WTC11 (cell line): ENCODE measurements around the gene TBX5. TPM values are rescaled to one million over a fixed set of nuclear protein-coding genes. Genes with fewer than 3 reads are reported as not detected.

Experiments used
- ATAC-seq: fragments of 200-7000 bp; cut with Tn5 transposase; 2 replicates; pipeline ENCODE4 v1.10.0; 2021; ENCODE audit warnings: mild to moderate bottlenecking, moderate library complexity
- CTCF ChIA-PET: fragments of 300-600 bp; sonication (Branson Sonifier 250); formaldehyde crosslinking; loops from one replicate; lab custom pipeline; 2021; ENCODE audit warnings: antibody characterized with exemption; lab: Charles Lee
- POLR2A ChIA-PET: fragments of 350-600 bp; sonication (Branson Sonifier 250); formaldehyde crosslinking; loops from one replicate; lab custom pipeline; 2021; ENCODE audit warnings: antibody characterized with exemption; lab: Charles Lee
- DNase-seq: peaks from one replicate; pipeline ENCODE4 v3.0.0; 2021; ENCODE audit warnings: low spot score
- H3K27ac Mint-ChIP-seq: 2 replicates; pipeline ENCODE4 v1.8.0; 2021; ENCODE audit warnings: mixed read lengths
- H3K27me3 Mint-ChIP-seq: 2 replicates; pipeline ENCODE4 v1.8.0; 2021; ENCODE audit warnings: low read depth, mild to moderate bottlenecking, moderate library complexity, mixed read lengths
- H3K36me3 Mint-ChIP-seq: 2 replicates; pipeline ENCODE4 v1.8.0; 2021; ENCODE audit warnings: mixed read lengths
- H3K4me1 Mint-ChIP-seq: 2 replicates; pipeline ENCODE4 v1.8.0; 2022; ENCODE audit warnings: mixed read lengths
- H3K4me3 Mint-ChIP-seq: 2 replicates; pipeline ENCODE4 v1.8.0; 2021; ENCODE audit warnings: mild to moderate bottlenecking, moderate library complexity, mixed read lengths
- H3K9me3 Mint-ChIP-seq: 2 replicates; pipeline ENCODE4 v1.8.0; 2021; ENCODE audit warnings: mixed read lengths
- CBFB ChIP-seq: sonication (generic); formaldehyde crosslinking; IDR thresholded peaks from 2 replicates; pipeline ENCODE4 v1.8.1; 2022; ENCODE audit warnings: mild to moderate bottlenecking, low read depth, missing genetic modification reagents
- CREM ChIP-seq: sonication (generic); formaldehyde crosslinking; IDR thresholded peaks from 2 replicates; pipeline ENCODE4 v1.8.1; 2022; ENCODE audit warnings: mild to moderate bottlenecking, missing genetic modification reagents, moderate library complexity
- EMX1 ChIP-seq: fragments of 250-450 bp; sonication (Bioruptor Pico); IDR thresholded peaks from 2 replicates; pipeline ENCODE4 v1.8.0; 2021; ENCODE audit warnings: mild to moderate bottlenecking
- ESRRA ChIP-seq: sonication (generic); formaldehyde crosslinking; IDR thresholded peaks from 2 replicates; pipeline ENCODE4 v1.8.1; 2022; ENCODE audit warnings: mild to moderate bottlenecking, missing genetic modification reagents, borderline replicate concordance
- JUN ChIP-seq: sonication (generic); formaldehyde crosslinking; IDR thresholded peaks from 2 replicates; pipeline ENCODE4 v1.8.0; 2023; ENCODE audit warnings: mild to moderate bottlenecking, missing genetic modification reagents
- MYBL2 ChIP-seq: sonication (generic); formaldehyde crosslinking; IDR thresholded peaks from 2 replicates; pipeline ENCODE4 v1.8.1; 2023; ENCODE audit warnings: mild to moderate bottlenecking, moderate library complexity, missing genetic modification reagents
- NFATC4 ChIP-seq: fragments of 250-450 bp; sonication (Bioruptor Pico); IDR thresholded peaks from 2 replicates; pipeline ENCODE4 v1.9.0; 2021; ENCODE audit warnings: mild to moderate bottlenecking
- NR2C2 ChIP-seq: sonication (generic); formaldehyde crosslinking; IDR thresholded peaks from 2 replicates; pipeline ENCODE4 v1.8.0; 2022; ENCODE audit warnings: mild to moderate bottlenecking, missing genetic modification reagents
- OVOL2 ChIP-seq: fragments of 250-450 bp; sonication (Bioruptor Pico); IDR thresholded peaks from 2 replicates; pipeline ENCODE4 v1.9.0; 2021; ENCODE audit warnings: mild to moderate bottlenecking, borderline replicate concordance
- PRRX2 ChIP-seq: fragments of 250-450 bp; sonication (Bioruptor Pico); IDR thresholded peaks from 2 replicates; pipeline ENCODE4 v1.8.0; 2021; ENCODE audit warnings: mild to moderate bottlenecking
- TP53 ChIP-seq: sonication (generic); formaldehyde crosslinking; IDR thresholded peaks from 2 replicates; pipeline ENCODE4 v1.8.1; 2023; ENCODE audit warnings: mild to moderate bottlenecking, missing genetic modification reagents
- ZNF121 ChIP-seq: sonication (generic); formaldehyde crosslinking; IDR thresholded peaks from 2 replicates; pipeline ENCODE4 v1.8.0; 2023; ENCODE audit warnings: missing genetic modification reagents
- ZNF219 ChIP-seq: sonication (generic); formaldehyde crosslinking; IDR thresholded peaks from 2 replicates; pipeline ENCODE4 v1.8.0; 2023; ENCODE audit warnings: missing genetic modification reagents, mild to moderate bottlenecking, borderline replicate concordance
- ZNF416 ChIP-seq: fragments of 250-450 bp; sonication (Bioruptor Pico); IDR thresholded peaks from 2 replicates; pipeline ENCODE4 v1.9.0; 2021; ENCODE audit warnings: mild to moderate bottlenecking, inconsistent platforms
- total RNA-seq: library from RNA; stranded (reverse); gene quantifications from 3 replicates; pipeline ENCODE4 v1.2.3, GENCODE V29; 2021
- TF ChIP-seq, protein P1 (sequence below): sonication (generic); formaldehyde crosslinking; IDR thresholded peaks from 2 replicates; pipeline ENCODE4 v1.8.1; 2023; ENCODE audit warnings: mild to moderate bottlenecking, missing genetic modification reagents
- TF ChIP-seq, protein P2 (sequence below): sonication (generic); formaldehyde crosslinking; IDR thresholded peaks from 2 replicates; pipeline ENCODE4 v1.8.0; 2022; ENCODE audit warnings: mild to moderate bottlenecking, missing genetic modification reagents
- TF ChIP-seq, protein P3 (sequence below): sonication (generic); formaldehyde crosslinking; IDR thresholded peaks from 2 replicates; pipeline ENCODE4 v1.8.1; 2022; ENCODE audit warnings: low read depth, mild to moderate bottlenecking, moderate library complexity, missing genetic modification reagents, borderline replicate concordance
- TF ChIP-seq, protein P4 (sequence below): fragments of 250-450 bp; sonication (Bioruptor Pico); IDR thresholded peaks from 2 replicates; pipeline ENCODE4 v1.9.0; 2021; ENCODE audit warnings: mild to moderate bottlenecking
- TF ChIP-seq, protein P5 (sequence below): sonication (generic); formaldehyde crosslinking; IDR thresholded peaks from 2 replicates; pipeline ENCODE4 v1.8.1; 2023; ENCODE audit warnings: mild to moderate bottlenecking, missing genetic modification reagents
- TF ChIP-seq, protein P6 (sequence below): sonication (generic); formaldehyde crosslinking; conservative IDR thresholded peaks from 2 replicates; pipeline ENCODE4 v1.8.1; 2023; ENCODE audit warnings: mild to moderate bottlenecking, low read depth, missing genetic modification reagents, moderate library complexity
- TF ChIP-seq, protein P7 (sequence below): sonication (generic); formaldehyde crosslinking; IDR thresholded peaks from 2 replicates; pipeline ENCODE4 v1.8.1; 2022; ENCODE audit warnings: mild to moderate bottlenecking, moderate library complexity, missing genetic modification reagents
- TF ChIP-seq, protein P8 (sequence below): sonication (generic); formaldehyde crosslinking; IDR thresholded peaks from 2 replicates; pipeline ENCODE4 v1.8.0; 2022; ENCODE audit warnings: mild to moderate bottlenecking, missing genetic modification reagents

TBX5 gene
- total RNA-seq, 1 experiment from 2014 or later, result 0.33 TPM

DNA sequence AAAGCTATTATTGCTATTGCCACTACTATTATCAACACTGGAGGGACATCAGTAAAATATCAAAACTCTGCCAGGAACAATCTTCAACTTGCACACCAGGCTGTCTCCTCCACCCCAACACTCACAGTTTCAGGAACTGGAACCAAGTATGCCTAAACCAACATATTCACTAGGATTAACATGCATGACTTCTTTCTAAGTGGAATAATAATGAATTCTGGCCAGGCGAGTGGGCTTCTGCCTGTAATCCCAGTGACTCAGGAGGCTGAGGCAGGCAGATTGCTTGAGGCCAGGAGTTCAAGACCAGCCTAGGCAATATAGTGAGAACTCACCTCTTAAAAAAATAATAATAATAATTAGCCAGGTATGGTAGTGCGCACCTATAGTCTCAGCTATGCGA lies 58.1 kb downstream of the TBX5 start:
- H3K27me3 Mint-ChIP-seq, result peaks cover 4% of the 10 kb centered on the region
- H3K4me3 Mint-ChIP-seq, result no peak overlapping the region
- no peak for ATAC-seq
- no peaks in the 10 kb centered on the region for H3K9me3 Mint-ChIP-seq
- no peak for DNase-seq
- ChIA-PET POLR2A (interaction anchor here (0.6 kb wide), 1 partner anchor 600 kb away, joined by 3 read pairs; no protein-coding TSS in a partner anchor), CTCF (interaction anchor here (3.7 kb wide), 1 partner anchor 8 kb away, joined by 14 read pairs; no protein-coding TSS in a partner anchor)
- TF ChIP-seq NR2C2 (CRISPR knock-in tag), result no peak
- TF ChIP-seq, protein P1, sequence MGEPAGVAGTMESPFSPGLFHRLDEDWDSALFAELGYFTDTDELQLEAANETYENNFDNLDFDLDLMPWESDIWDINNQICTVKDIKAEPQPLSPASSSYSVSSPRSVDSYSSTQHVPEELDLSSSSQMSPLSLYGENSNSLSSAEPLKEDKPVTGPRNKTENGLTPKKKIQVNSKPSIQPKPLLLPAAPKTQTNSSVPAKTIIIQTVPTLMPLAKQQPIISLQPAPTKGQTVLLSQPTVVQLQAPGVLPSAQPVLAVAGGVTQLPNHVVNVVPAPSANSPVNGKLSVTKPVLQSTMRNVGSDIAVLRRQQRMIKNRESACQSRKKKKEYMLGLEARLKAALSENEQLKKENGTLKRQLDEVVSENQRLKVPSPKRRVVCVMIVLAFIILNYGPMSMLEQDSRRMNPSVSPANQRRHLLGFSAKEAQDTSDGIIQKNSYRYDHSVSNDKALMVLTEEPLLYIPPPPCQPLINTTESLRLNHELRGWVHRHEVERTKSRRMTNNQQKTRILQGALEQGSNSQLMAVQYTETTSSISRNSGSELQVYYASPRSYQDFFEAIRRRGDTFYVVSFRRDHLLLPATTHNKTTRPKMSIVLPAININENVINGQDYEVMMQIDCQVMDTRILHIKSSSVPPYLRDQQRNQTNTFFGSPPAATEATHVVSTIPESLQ (CRISPR knock-in tag), result no peak
- no peak overlapping the region for H3K27ac Mint-ChIP-seq
- peaks cover 16% of the 10 kb centered on the region for H3K4me1 Mint-ChIP-seq
- H3K36me3 Mint-ChIP-seq, result no peaks in the 10 kb centered on the region

DNA sequence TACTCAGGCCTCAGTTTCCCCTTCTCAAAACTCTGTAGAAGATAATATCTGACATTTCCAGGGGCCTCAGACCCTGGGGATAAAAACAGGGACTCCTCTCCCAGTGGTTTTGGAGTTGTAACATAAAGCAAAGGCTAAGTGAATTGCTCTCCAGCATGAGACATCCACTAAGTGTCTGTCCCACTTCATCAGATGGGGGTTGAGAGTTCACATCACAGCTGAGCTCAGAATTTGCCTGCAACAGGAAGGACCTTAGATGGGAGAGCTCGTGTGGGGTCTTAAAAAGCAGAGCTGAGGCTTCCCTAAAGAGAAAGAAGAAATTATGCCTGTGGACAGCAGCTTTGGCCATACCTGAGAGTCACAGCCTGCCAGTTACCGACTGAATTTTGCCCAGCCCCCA lies 61.1 kb downstream of the TBX5 start:
- Mint-ChIP-seq H3K4me1 (peaks cover 30% of the 10 kb centered on the region), H3K9me3 (no peaks in the 10 kb centered on the region), H3K36me3 (no peaks in the 10 kb centered on the region)
- CTCF ChIA-PET, result interaction anchor here (3.7 kb wide), 1 partner anchor 11 kb away, joined by 14 read pairs; no protein-coding TSS in a partner anchor
- TF ChIP-seq PRRX2 (CRISPR knock-in tag) (no peak), ZNF416 (CRISPR knock-in tag) (no peak), ZNF121 (CRISPR knock-in tag) (no peak), TP53 (CRISPR knock-in tag) (no peak), CBFB (CRISPR knock-in tag) (no peak), CREM (no peak), JUN (CRISPR knock-in tag) (no peak), ESRRA (CRISPR knock-in tag) (no peak), MYBL2 (CRISPR knock-in tag) (no peak), EMX1 (CRISPR knock-in tag) (no peak), NFATC4 (CRISPR knock-in tag) (no peak), ZNF219 (CRISPR knock-in tag) (no peak), OVOL2 (CRISPR knock-in tag) (no peak)
- TF ChIP-seq, protein P2, sequence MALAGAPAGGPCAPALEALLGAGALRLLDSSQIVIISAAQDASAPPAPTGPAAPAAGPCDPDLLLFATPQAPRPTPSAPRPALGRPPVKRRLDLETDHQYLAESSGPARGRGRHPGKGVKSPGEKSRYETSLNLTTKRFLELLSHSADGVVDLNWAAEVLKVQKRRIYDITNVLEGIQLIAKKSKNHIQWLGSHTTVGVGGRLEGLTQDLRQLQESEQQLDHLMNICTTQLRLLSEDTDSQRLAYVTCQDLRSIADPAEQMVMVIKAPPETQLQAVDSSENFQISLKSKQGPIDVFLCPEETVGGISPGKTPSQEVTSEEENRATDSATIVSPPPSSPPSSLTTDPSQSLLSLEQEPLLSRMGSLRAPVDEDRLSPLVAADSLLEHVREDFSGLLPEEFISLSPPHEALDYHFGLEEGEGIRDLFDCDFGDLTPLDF (CRISPR knock-in tag), result no peak
- TF ChIP-seq, protein P3, sequence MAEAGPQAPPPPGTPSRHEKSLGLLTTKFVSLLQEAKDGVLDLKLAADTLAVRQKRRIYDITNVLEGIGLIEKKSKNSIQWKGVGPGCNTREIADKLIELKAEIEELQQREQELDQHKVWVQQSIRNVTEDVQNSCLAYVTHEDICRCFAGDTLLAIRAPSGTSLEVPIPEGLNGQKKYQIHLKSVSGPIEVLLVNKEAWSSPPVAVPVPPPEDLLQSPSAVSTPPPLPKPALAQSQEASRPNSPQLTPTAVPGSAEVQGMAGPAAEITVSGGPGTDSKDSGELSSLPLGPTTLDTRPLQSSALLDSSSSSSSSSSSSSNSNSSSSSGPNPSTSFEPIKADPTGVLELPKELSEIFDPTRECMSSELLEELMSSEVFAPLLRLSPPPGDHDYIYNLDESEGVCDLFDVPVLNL (CRISPR knock-in tag), result no peak
- TF ChIP-seq, protein P4, sequence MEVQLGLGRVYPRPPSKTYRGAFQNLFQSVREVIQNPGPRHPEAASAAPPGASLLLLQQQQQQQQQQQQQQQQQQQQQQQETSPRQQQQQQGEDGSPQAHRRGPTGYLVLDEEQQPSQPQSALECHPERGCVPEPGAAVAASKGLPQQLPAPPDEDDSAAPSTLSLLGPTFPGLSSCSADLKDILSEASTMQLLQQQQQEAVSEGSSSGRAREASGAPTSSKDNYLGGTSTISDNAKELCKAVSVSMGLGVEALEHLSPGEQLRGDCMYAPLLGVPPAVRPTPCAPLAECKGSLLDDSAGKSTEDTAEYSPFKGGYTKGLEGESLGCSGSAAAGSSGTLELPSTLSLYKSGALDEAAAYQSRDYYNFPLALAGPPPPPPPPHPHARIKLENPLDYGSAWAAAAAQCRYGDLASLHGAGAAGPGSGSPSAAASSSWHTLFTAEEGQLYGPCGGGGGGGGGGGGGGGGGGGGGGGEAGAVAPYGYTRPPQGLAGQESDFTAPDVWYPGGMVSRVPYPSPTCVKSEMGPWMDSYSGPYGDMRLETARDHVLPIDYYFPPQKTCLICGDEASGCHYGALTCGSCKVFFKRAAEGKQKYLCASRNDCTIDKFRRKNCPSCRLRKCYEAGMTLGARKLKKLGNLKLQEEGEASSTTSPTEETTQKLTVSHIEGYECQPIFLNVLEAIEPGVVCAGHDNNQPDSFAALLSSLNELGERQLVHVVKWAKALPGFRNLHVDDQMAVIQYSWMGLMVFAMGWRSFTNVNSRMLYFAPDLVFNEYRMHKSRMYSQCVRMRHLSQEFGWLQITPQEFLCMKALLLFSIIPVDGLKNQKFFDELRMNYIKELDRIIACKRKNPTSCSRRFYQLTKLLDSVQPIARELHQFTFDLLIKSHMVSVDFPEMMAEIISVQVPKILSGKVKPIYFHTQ (CRISPR knock-in tag), result no peak
- TF ChIP-seq, protein P5, sequence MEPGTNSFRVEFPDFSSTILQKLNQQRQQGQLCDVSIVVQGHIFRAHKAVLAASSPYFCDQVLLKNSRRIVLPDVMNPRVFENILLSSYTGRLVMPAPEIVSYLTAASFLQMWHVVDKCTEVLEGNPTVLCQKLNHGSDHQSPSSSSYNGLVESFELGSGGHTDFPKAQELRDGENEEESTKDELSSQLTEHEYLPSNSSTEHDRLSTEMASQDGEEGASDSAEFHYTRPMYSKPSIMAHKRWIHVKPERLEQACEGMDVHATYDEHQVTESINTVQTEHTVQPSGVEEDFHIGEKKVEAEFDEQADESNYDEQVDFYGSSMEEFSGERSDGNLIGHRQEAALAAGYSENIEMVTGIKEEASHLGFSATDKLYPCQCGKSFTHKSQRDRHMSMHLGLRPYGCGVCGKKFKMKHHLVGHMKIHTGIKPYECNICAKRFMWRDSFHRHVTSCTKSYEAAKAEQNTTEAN (CRISPR knock-in tag), result no peak
- TF ChIP-seq, protein P6, sequence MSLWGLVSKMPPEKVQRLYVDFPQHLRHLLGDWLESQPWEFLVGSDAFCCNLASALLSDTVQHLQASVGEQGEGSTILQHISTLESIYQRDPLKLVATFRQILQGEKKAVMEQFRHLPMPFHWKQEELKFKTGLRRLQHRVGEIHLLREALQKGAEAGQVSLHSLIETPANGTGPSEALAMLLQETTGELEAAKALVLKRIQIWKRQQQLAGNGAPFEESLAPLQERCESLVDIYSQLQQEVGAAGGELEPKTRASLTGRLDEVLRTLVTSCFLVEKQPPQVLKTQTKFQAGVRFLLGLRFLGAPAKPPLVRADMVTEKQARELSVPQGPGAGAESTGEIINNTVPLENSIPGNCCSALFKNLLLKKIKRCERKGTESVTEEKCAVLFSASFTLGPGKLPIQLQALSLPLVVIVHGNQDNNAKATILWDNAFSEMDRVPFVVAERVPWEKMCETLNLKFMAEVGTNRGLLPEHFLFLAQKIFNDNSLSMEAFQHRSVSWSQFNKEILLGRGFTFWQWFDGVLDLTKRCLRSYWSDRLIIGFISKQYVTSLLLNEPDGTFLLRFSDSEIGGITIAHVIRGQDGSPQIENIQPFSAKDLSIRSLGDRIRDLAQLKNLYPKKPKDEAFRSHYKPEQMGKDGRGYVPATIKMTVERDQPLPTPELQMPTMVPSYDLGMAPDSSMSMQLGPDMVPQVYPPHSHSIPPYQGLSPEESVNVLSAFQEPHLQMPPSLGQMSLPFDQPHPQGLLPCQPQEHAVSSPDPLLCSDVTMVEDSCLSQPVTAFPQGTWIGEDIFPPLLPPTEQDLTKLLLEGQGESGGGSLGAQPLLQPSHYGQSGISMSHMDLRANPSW (CRISPR knock-in tag), result no peak
- TF ChIP-seq, protein P7, sequence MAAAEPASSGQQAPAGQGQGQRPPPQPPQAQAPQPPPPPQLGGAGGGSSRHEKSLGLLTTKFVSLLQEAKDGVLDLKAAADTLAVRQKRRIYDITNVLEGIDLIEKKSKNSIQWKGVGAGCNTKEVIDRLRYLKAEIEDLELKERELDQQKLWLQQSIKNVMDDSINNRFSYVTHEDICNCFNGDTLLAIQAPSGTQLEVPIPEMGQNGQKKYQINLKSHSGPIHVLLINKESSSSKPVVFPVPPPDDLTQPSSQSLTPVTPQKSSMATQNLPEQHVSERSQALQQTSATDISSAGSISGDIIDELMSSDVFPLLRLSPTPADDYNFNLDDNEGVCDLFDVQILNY, result no peak
- TF ChIP-seq, protein P8, sequence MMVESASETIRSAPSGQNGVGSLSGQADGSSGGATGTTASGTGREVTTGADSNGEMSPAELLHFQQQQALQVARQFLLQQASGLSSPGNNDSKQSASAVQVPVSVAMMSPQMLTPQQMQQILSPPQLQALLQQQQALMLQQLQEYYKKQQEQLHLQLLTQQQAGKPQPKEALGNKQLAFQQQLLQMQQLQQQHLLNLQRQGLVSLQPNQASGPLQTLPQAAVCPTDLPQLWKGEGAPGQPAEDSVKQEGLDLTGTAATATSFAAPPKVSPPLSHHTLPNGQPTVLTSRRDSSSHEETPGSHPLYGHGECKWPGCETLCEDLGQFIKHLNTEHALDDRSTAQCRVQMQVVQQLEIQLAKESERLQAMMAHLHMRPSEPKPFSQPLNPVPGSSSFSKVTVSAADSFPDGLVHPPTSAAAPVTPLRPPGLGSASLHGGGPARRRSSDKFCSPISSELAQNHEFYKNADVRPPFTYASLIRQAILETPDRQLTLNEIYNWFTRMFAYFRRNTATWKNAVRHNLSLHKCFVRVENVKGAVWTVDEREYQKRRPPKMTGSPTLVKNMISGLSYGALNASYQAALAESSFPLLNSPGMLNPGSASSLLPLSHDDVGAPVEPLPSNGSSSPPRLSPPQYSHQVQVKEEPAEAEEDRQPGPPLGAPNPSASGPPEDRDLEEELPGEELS (CRISPR knock-in tag), result no peak
- TF ChIP-seq, all 79 proteins: peak for 0
- Mint-ChIP-seq H3K4me3 (no peak overlapping the region), H3K27me3 (peaks cover 4% of the 10 kb centered on the region), H3K27ac (no peak overlapping the region)
- DNase-seq, result no peak
- no peak for ATAC-seq
- POLR2A ChIA-PET, result no interaction called here
